ENCODE results near the gene KRI1. TPM values are rescaled to one million over a fixed set of nuclear protein-coding genes. Genes with fewer than 3 reads are reported as not detected.
A peak's percentile ranks its signal among the peaks of the same experiment; 100 is the strongest.

KRI1 gene
- total and polyA plus RNA-seq, 10 donors, result 24.9 to 43.3 (median 31.7) TPM

DNA sequence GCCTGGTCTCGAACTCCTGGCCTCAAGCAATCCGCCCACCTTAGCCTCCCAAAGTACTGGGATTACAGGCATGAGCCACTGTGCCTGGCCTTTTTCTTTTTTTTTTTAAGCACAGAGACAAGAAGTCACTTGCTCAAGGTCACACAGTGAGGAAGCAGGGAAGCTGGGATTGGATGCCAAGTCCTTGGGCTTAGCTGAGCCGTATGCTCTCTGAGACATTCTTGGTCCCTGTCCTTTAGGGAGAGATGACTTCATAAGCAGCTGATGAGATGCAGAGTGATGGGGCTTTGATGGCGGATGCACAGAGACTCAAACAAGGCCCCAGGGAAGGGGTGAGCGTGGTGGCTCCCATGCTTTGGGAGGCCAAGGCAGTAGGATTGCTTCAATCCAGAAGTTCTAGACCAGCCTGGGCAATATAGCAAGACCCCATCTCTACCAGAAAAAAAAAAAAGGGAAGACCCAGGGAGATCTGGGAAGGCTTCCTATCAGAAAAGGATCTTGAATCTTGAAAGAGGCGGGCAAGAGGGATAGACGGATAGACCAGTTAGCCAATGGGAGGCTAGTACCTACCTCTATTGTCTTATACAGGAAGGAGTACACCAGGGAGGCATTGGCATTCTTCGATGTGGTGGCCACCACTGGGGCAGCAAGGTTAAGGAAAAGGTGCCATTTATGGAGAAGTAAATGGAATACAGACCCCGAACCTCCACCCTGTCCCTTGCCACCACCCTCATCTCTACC is 17.4 kb upstream of the KRI1 start:
- WGBS, 5 donors, result 81 to 91% (median 85%) methylated on average over 9 of the region's 9 CpGs
- Histone ChIP-seq H3K27me3 (replicated peaks in 1 of 7) (peaks cover 0 to 8% (median 0%) of the 10 kb centered on the region in 7 donors), H3K9me3 (no peaks in the 10 kb centered on the region), H3K4me1 (peaks cover 0 to 36% (median 13%) of the 10 kb centered on the region in 6 donors), H3K36me3 (no peaks in the 10 kb centered on the region), H3K27ac (no peak overlapping the region), H3K4me3 (no peak overlapping the region)
- TF ChIP-seq POLR2A (IDR thresholded peaks at IDR 0.05) (no peak), POLR2AphosphoS5 (IDR thresholded peaks at IDR 0.05) (no peak)
- TF ChIP-seq, protein P1, sequence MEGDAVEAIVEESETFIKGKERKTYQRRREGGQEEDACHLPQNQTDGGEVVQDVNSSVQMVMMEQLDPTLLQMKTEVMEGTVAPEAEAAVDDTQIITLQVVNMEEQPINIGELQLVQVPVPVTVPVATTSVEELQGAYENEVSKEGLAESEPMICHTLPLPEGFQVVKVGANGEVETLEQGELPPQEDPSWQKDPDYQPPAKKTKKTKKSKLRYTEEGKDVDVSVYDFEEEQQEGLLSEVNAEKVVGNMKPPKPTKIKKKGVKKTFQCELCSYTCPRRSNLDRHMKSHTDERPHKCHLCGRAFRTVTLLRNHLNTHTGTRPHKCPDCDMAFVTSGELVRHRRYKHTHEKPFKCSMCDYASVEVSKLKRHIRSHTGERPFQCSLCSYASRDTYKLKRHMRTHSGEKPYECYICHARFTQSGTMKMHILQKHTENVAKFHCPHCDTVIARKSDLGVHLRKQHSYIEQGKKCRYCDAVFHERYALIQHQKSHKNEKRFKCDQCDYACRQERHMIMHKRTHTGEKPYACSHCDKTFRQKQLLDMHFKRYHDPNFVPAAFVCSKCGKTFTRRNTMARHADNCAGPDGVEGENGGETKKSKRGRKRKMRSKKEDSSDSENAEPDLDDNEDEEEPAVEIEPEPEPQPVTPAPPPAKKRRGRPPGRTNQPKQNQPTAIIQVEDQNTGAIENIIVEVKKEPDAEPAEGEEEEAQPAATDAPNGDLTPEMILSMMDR (IDR thresholded peaks at IDR 0.05 in 8 of 11, conservative IDR thresholded peaks at IDR 0.05 in 3 of 11), result no peak
- DNase-seq, result no peak
- intact Hi-C loops (cut with DNase I; ENCODE audit: low total_unique reads), result loop anchor here (5.0 kb wide), 1 partner anchor 114 kb away; no protein-coding TSS in a partner anchor

DNA sequence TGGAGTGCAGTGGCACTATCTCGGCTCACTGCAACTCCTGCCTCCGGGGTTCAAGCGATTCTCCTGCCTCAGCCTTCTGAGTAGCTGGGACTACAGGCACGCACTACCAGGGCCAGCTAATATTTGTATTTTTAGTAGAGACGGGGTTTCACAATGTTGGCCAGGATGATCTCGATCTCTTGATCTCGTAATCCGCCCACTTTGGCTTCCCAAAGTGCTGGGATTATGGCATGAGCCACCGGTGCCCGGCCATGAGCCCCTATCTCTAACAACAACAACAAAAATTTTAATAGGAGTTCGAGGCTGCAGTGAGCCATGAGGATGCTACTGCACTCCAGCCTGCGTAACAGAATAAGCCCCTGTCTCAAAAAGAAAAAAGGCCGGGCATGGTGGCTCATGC is 16.3 kb upstream of the KRI1 start:
- H3K27me3 ChIP-seq (replicated peaks in 1 of 7), result peaks cover 0 to 4% (median 0%) of the 10 kb centered on the region in 7 donors

GRCh38 chr19:10580979-10581631 is 15.3 kb upstream of the KRI1 start:
- intact Hi-C loops (cut with DNase I; ENCODE audit: low total_unique reads), result loop anchor here (1.0 to 5.0 kb wide), 2 partner anchors 63 to 116 kb away; no protein-coding TSS in a partner anchor
- peak; percentile 95 for DNase-seq
- H3K27ac ChIP-seq, result peak overlapping the region in 1 of 8 donors; percentile 22
- TF ChIP-seq POLR2AphosphoS5 (IDR thresholded peaks at IDR 0.05) (peak; percentile 41 to 88 (median 64)), POLR2A (IDR thresholded peaks at IDR 0.05) (no peak)
- TF ChIP-seq, protein P1 (IDR thresholded peaks at IDR 0.05 in 8 of 11, conservative IDR thresholded peaks at IDR 0.05 in 3 of 11), result peak; percentile 96 to 99 (median 98)
- H3K4me1 ChIP-seq, result peaks cover 0 to 36% (median 13%) of the 10 kb centered on the region in 6 donors
- no peaks in the 10 kb centered on the region for H3K27me3 ChIP-seq (replicated peaks in 1 of 7)
- H3K9me3 ChIP-seq, result no peaks in the 10 kb centered on the region
- peak overlapping the region in 1 of 8 donors; percentile 45 for H3K4me3 ChIP-seq
- H3K36me3 ChIP-seq, result no peaks in the 10 kb centered on the region
- WGBS, 5 donors, result 26 to 37% (median 28%) methylated on average over 26 to 31 of the region's 31 CpGs

More for the DNA sequence above, 16.3 kb upstream of the KRI1 start:
- Histone ChIP-seq H3K27ac (no peak overlapping the region), H3K9me3 (no peaks in the 10 kb centered on the region), H3K4me1 (peaks cover 0 to 36% (median 13%) of the 10 kb centered on the region in 6 donors), H3K4me3 (no peak overlapping the region), H3K36me3 (no peaks in the 10 kb centered on the region)
- intact Hi-C loops (cut with DNase I; ENCODE audit: low total_unique reads), result loop anchor here (5.0 kb wide), 1 partner anchor 115 kb away; no protein-coding TSS in a partner anchor
- TF ChIP-seq POLR2A (IDR thresholded peaks at IDR 0.05) (no peak), POLR2AphosphoS5 (IDR thresholded peaks at IDR 0.05) (no peak)
- TF ChIP-seq, protein P1 (IDR thresholded peaks at IDR 0.05 in 8 of 11, conservative IDR thresholded peaks at IDR 0.05 in 3 of 11), result no peak
- DNase-seq, result no peak
- 89 to 96% (median 92%) methylated on average over 13 of the region's 13 CpGs for WGBS, 5 donors

- Histone ChIP-seq H3K27ac (no peak overlapping the region), H3K9me3 (no peaks in the 10 kb centered on the region), H3K4me3 (no peak overlapping the region), H3K27me3 (replicated peaks in 1 of 7) (no peaks in the 10 kb centered on the region), H3K4me1 (peaks cover 0 to 16% (median 8%) of the 10 kb centered on the region in 6 donors), H3K36me3 (no peaks in the 10 kb centered on the region)
- WGBS, 5 donors, result 78 to 98% (median 92%) methylated on average over 6 of the region's 6 CpGs
- intact Hi-C loops (cut with DNase I; ENCODE audit: low total_unique reads), result loop anchor here (10.0 kb wide), 1 partner anchor 173 kb away; the partner anchor contains the start of gene CDC37
- TF ChIP-seq POLR2AphosphoS5 (IDR thresholded peaks at IDR 0.05), result no peak
- TF ChIP-seq POLR2A (IDR thresholded peaks at IDR 0.05), result no peak
- TF ChIP-seq, protein P1 (IDR thresholded peaks at IDR 0.05 in 8 of 11, conservative IDR thresholded peaks at IDR 0.05 in 3 of 11), result no peak
- no peak for DNase-seq
These were observed 12.1 kb upstream of the KRI1 start for GRCh38 chr19:10577951-10578350.
